Heart left ventricle (tissue), 13 donors: Measurements from ENCODE around the gene UBL3.

ENCODE experiments used
- POLR2A ChIP-seq, 2 donors: fragments of 450-650 bp; IDR thresholded peaks; one replicate each; pipeline ENCODE4 v1.6.1; 2017; ENCODE audit warnings: antibody characterized with exemption in 2 of 2, mild to moderate bottlenecking in 2 of 2, moderate library complexity in 2 of 2
- TF ChIP-seq, protein P1 (sequence below), 12 donors: fragments of 200-600 bp; sonication (generic) in 4 of 12; IDR thresholded peaks; one replicate each; pipeline versions ENCODE4 v1.5.0 to v1.8.0; 2018 to 2022; ENCODE audit warnings: antibody characterized with exemption in 12 of 12, mild to moderate bottlenecking in 5 of 12
- donor health status: ischemic (EF 13 %, LVEDD 7.1; RV severe dilation, severe dysfunction).
- donor health status: DM: no; HTN: yes; CAD: no.
- donor health status: DM: no; HTN: no; CAD: no.
- donor health status: ischemic (EF 25% LVEDD 6.9; RV normal size, moderate dysfunction).
- donor health status: ischemic (EF 25% LVEDD 5.7; RV mildly dilated, moderate dysfunction).
- donor health status: ischemic (EF 35%, LVEDD 5.7; RV mildly dilated, moderate dysfunction).
- donor health status: nonischemic (EF 11% LVEDD 7.7; RV severe dilation, severe dysfunction).
- donor health status: DM: yes; HTN: yes; CAD: no.
- donor health status: PGD.
- donor health status: ischemic (EF 29% LVEDD 5.4; RV normal size, mild dysfunction).
- donor health status: nonischemic (EF 23%, LVEDD 6.1; RV moderate dilation, normal function).

DNA sequence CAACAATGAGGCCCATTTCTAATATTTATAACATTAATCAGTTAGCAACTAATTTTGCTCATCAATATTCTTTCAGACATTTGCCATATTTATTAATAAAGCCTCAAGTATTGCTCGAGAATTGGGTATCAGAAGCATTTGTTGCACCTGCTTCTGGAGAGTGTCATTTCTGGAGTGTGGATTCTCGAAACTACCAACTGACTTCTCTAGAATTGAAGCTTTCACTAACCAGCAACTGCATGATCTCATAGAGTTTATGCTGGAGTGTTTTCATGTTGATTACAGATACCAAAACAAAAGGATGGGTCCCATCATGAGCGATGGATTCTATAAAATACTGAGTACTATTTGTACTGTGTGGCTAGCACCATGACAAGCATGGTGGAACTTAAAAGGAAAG, 133.9 kb downstream of the UBL3 start:
- no peak for TF ChIP-seq POLR2A (IDR thresholded peaks at IDR 0.05)
- TF ChIP-seq, protein P1, sequence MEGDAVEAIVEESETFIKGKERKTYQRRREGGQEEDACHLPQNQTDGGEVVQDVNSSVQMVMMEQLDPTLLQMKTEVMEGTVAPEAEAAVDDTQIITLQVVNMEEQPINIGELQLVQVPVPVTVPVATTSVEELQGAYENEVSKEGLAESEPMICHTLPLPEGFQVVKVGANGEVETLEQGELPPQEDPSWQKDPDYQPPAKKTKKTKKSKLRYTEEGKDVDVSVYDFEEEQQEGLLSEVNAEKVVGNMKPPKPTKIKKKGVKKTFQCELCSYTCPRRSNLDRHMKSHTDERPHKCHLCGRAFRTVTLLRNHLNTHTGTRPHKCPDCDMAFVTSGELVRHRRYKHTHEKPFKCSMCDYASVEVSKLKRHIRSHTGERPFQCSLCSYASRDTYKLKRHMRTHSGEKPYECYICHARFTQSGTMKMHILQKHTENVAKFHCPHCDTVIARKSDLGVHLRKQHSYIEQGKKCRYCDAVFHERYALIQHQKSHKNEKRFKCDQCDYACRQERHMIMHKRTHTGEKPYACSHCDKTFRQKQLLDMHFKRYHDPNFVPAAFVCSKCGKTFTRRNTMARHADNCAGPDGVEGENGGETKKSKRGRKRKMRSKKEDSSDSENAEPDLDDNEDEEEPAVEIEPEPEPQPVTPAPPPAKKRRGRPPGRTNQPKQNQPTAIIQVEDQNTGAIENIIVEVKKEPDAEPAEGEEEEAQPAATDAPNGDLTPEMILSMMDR (IDR thresholded peaks at IDR 0.05) = no peak
